Astrocyte (in vitro differentiated cells and primary cell): ENCODE results near the gene NDUFA9.

ENCODE experiments used
- EZH2 ChIP-seq: IDR thresholded peaks from 2 replicates; pipeline ENCODE4 v1.6.1; 2012; ENCODE audit warnings: mild to moderate bottlenecking, low read length, inconsistent platforms; ENCODE audit not compliant: insufficient read depth
- TF ChIP-seq, protein P1 (sequence below): IDR thresholded peaks from 2 replicates; pipeline ENCODE4 v1.5.1; 2011; ENCODE audit warnings: low read depth, mild to moderate bottlenecking, inconsistent platforms, low read length, moderate library complexity; ENCODE audit not compliant: insufficient read depth

DNA sequence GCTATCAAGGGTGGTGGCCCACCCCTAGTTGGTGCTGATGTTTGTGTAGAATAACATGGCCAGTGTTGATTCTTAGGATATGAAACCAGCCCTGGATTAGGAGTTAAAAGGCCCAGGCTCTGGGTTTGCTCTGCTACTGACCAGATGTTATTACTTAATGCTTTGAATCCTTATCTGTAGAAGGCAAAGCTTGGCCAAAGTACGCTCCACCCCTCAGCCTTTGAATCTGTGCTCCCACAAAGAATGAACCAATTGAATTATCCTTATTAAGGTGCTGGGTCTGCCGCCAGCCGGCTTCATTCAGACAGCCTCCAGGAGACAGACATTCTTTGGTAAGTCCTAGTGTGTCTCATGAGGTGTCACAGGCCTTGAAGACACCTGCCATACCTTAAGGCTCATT, 41.9 kb upstream of the NDUFA9 start:
- TF ChIP-seq, protein P1, sequence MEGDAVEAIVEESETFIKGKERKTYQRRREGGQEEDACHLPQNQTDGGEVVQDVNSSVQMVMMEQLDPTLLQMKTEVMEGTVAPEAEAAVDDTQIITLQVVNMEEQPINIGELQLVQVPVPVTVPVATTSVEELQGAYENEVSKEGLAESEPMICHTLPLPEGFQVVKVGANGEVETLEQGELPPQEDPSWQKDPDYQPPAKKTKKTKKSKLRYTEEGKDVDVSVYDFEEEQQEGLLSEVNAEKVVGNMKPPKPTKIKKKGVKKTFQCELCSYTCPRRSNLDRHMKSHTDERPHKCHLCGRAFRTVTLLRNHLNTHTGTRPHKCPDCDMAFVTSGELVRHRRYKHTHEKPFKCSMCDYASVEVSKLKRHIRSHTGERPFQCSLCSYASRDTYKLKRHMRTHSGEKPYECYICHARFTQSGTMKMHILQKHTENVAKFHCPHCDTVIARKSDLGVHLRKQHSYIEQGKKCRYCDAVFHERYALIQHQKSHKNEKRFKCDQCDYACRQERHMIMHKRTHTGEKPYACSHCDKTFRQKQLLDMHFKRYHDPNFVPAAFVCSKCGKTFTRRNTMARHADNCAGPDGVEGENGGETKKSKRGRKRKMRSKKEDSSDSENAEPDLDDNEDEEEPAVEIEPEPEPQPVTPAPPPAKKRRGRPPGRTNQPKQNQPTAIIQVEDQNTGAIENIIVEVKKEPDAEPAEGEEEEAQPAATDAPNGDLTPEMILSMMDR: no peak
- no peak for TF ChIP-seq EZH2
